WTC11 (cell line): ENCODE results near the gene MAGEB2. TPM values are rescaled to one million over a fixed set of nuclear protein-coding genes. Genes with fewer than 3 reads are reported as not detected.

Experiments
- ATAC-seq: fragments of 200-7000 bp; cut with Tn5 transposase; 2 replicates; pipeline ENCODE4 v1.10.0; 2021; ENCODE audit warnings: mild to moderate bottlenecking, moderate library complexity
- CTCF ChIA-PET: fragments of 300-600 bp; sonication (Branson Sonifier 250); formaldehyde crosslinking; loops from one replicate; lab custom pipeline; 2021; ENCODE audit warnings: antibody characterized with exemption; lab: Charles Lee
- POLR2A ChIA-PET: fragments of 350-600 bp; sonication (Branson Sonifier 250); formaldehyde crosslinking; loops from one replicate; lab custom pipeline; 2021; ENCODE audit warnings: antibody characterized with exemption; lab: Charles Lee
- DNase-seq: peaks from one replicate; pipeline ENCODE4 v3.0.0; 2021; ENCODE audit warnings: low spot score
- H3K27ac Mint-ChIP-seq: 2 replicates; pipeline ENCODE4 v1.8.0; 2021; ENCODE audit warnings: mixed read lengths
- H3K27me3 Mint-ChIP-seq: 2 replicates; pipeline ENCODE4 v1.8.0; 2021; ENCODE audit warnings: low read depth, mild to moderate bottlenecking, moderate library complexity, mixed read lengths
- H3K36me3 Mint-ChIP-seq: 2 replicates; pipeline ENCODE4 v1.8.0; 2021; ENCODE audit warnings: mixed read lengths
- H3K4me1 Mint-ChIP-seq: 2 replicates; pipeline ENCODE4 v1.8.0; 2022; ENCODE audit warnings: mixed read lengths
- H3K4me3 Mint-ChIP-seq: 2 replicates; pipeline ENCODE4 v1.8.0; 2021; ENCODE audit warnings: mild to moderate bottlenecking, moderate library complexity, mixed read lengths
- H3K9me3 Mint-ChIP-seq: 2 replicates; pipeline ENCODE4 v1.8.0; 2021; ENCODE audit warnings: mixed read lengths
- ATF2 ChIP-seq: sonication (generic); formaldehyde crosslinking; IDR thresholded peaks from 2 replicates; pipeline ENCODE4 v1.8.1; 2022; ENCODE audit warnings: low read depth, missing genetic modification reagents, borderline replicate concordance
- EMX1 ChIP-seq: fragments of 250-450 bp; sonication (Bioruptor Pico); IDR thresholded peaks from 2 replicates; pipeline ENCODE4 v1.8.0; 2021; ENCODE audit warnings: mild to moderate bottlenecking
- HMGXB4 ChIP-seq: sonication (generic); formaldehyde crosslinking; IDR thresholded peaks from 2 replicates; pipeline ENCODE4 v1.8.1; 2023; ENCODE audit warnings: mild to moderate bottlenecking, moderate library complexity, missing genetic modification reagents
- JUN ChIP-seq: sonication (generic); formaldehyde crosslinking; IDR thresholded peaks from 2 replicates; pipeline ENCODE4 v1.8.0; 2023; ENCODE audit warnings: mild to moderate bottlenecking, missing genetic modification reagents
- NFYB ChIP-seq: sonication (generic); formaldehyde crosslinking; conservative IDR thresholded peaks from 2 replicates; pipeline ENCODE4 v1.8.0; 2022; ENCODE audit warnings: low read depth, missing genetic modification reagents
- NR3C1 ChIP-seq: sonication (generic); formaldehyde crosslinking; conservative IDR thresholded peaks from 2 replicates; pipeline ENCODE4 v1.8.1; 2023; ENCODE audit warnings: low read depth, mild to moderate bottlenecking, missing genetic modification reagents
- RELA ChIP-seq: sonication (generic); formaldehyde crosslinking; IDR thresholded peaks from 2 replicates; pipeline ENCODE4 v1.8.1; 2022; ENCODE audit warnings: missing genetic modification reagents, mild to moderate bottlenecking, borderline replicate concordance
- RORB ChIP-seq: fragments of 250-450 bp; sonication (Bioruptor Pico); IDR thresholded peaks from 2 replicates; pipeline ENCODE4 v1.9.0; 2021; ENCODE audit warnings: mild to moderate bottlenecking
- SOX15 ChIP-seq: fragments of 250-450 bp; sonication (Bioruptor Pico); IDR thresholded peaks from 2 replicates; pipeline ENCODE4 v1.9.0; 2021; ENCODE audit warnings: mild to moderate bottlenecking
- SP1 ChIP-seq: sonication (generic); formaldehyde crosslinking; conservative IDR thresholded peaks from 2 replicates; pipeline ENCODE4 v1.8.1; 2022; ENCODE audit warnings: missing genetic modification reagents
- STAT6 ChIP-seq: sonication (generic); formaldehyde crosslinking; conservative IDR thresholded peaks from 2 replicates; pipeline ENCODE4 v1.8.1; 2023; ENCODE audit warnings: mild to moderate bottlenecking, low read depth, missing genetic modification reagents, moderate library complexity
- TCF7 ChIP-seq: sonication (generic); formaldehyde crosslinking; IDR thresholded peaks from 2 replicates; pipeline ENCODE4 v1.8.0; 2022; ENCODE audit warnings: mild to moderate bottlenecking, low read depth, missing genetic modification reagents, moderate library complexity
- ZMAT4 ChIP-seq: fragments of 250-450 bp; sonication (Bioruptor Pico); IDR thresholded peaks from 2 replicates; pipeline ENCODE4 v1.9.0; 2021; ENCODE audit warnings: mild to moderate bottlenecking
- ZNF317 ChIP-seq: sonication (generic); formaldehyde crosslinking; IDR thresholded peaks from 2 replicates; pipeline ENCODE4 v1.8.1; 2023; ENCODE audit warnings: low read depth, mild to moderate bottlenecking, moderate library complexity, missing genetic modification reagents, borderline replicate concordance
- total RNA-seq: library from RNA; stranded (reverse); gene quantifications from 3 replicates; pipeline ENCODE4 v1.2.3, GENCODE V29; 2021
- TF ChIP-seq, protein P1 (sequence below): fragments of 250-450 bp; sonication (Bioruptor Pico); conservative IDR thresholded peaks from 2 replicates; pipeline ENCODE4 v1.9.0; 2021; ENCODE audit warnings: mild to moderate bottlenecking
- TF ChIP-seq, protein P2 (sequence below): fragments of 200-600 bp; IDR thresholded peaks from 2 replicates; pipeline ENCODE4 v1.8.0; 2022; ENCODE audit warnings: antibody characterized with exemption
- TF ChIP-seq, protein P3 (sequence below): sonication (generic); formaldehyde crosslinking; conservative IDR thresholded peaks from 2 replicates; pipeline ENCODE4 v1.8.1; 2022; ENCODE audit warnings: mild to moderate bottlenecking, missing genetic modification reagents
- TF ChIP-seq, protein P4 (sequence below): fragments of 250-450 bp; sonication (Bioruptor Pico); IDR thresholded peaks from 2 replicates; pipeline ENCODE4 v2.1.2; 2022; ENCODE audit warnings: mild to moderate bottlenecking, moderate library complexity

Gene MAGEB2
- total RNA-seq, 1 experiment from 2014 or later, result 0.35 TPM

DNA sequence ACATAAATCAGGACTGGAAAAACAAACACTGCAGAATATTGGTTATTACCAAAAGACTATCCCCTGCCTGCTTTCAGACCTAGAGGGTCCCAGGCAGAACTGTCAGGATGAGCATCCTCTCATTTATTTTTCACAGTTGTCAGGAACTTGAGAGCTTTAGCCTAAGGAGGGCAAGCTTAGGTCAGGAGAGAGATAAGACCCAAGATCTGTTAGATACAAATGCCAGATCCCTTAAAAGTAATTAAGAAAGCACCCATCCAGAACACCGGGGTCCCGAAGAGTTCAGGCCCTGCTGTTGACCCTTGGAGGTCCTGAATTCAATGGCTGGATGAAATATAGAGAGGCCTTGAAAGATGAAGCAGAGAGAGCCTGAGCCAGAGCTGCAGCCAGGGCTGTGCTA is 9.2 kb downstream of the MAGEB2 start:
- CTCF ChIA-PET, result no interaction called here
- H3K4me1 Mint-ChIP-seq, result peaks cover 29% of the 10 kb centered on the region
- no peaks in the 10 kb centered on the region for H3K9me3 Mint-ChIP-seq
- no peak overlapping the region for H3K4me3 Mint-ChIP-seq
- POLR2A ChIA-PET, result no interaction called here
- ATAC-seq (no peak), DNase-seq (no peak)
- no peaks in the 10 kb centered on the region for H3K36me3 Mint-ChIP-seq
- H3K27me3 Mint-ChIP-seq, result no peaks in the 10 kb centered on the region; the same call in 1 of the 2 replicates
- H3K27ac Mint-ChIP-seq, result no peak overlapping the region
- no peak for TF ChIP-seq ATF2
- TF ChIP-seq, protein P1, sequence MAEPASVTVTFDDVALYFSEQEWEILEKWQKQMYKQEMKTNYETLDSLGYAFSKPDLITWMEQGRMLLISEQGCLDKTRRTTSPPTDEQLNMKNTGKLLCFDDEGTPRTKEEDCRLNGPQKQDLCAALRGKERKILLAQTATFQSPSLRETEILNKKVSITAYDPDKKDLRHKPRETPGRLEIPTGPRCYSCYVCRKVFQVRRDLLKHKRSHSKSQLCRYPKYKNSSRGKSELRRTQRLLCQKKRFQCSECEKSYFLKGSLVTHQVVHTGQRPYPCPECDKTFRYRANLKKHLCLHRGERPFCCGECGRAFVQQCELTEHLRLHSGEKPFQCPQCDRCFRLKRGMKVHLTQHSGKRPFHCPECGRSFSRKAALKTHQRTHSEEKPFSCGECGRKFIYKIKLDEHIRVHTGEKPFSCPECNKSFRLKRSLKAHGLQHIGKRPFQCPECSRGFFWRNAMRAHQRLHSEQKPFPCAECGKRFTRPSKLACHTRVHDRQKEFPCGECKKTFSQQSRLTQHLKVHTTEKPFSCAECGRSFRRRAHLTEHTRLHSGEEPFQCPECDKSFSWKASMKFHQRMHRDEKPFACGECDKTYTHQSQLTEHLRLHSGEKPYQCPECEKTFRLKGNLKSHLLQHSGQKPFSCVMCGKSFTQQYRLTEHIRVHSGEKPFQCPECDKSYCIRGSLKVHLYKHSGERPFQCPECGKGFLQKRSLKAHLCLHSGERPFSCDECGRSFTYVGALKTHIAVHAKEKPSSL (CRISPR knock-in tag), result no peak
- TF ChIP-seq RELA (CRISPR knock-in tag), result no peak
- TF ChIP-seq, protein P2, sequence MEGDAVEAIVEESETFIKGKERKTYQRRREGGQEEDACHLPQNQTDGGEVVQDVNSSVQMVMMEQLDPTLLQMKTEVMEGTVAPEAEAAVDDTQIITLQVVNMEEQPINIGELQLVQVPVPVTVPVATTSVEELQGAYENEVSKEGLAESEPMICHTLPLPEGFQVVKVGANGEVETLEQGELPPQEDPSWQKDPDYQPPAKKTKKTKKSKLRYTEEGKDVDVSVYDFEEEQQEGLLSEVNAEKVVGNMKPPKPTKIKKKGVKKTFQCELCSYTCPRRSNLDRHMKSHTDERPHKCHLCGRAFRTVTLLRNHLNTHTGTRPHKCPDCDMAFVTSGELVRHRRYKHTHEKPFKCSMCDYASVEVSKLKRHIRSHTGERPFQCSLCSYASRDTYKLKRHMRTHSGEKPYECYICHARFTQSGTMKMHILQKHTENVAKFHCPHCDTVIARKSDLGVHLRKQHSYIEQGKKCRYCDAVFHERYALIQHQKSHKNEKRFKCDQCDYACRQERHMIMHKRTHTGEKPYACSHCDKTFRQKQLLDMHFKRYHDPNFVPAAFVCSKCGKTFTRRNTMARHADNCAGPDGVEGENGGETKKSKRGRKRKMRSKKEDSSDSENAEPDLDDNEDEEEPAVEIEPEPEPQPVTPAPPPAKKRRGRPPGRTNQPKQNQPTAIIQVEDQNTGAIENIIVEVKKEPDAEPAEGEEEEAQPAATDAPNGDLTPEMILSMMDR, result no peak
- TF ChIP-seq, protein P3, sequence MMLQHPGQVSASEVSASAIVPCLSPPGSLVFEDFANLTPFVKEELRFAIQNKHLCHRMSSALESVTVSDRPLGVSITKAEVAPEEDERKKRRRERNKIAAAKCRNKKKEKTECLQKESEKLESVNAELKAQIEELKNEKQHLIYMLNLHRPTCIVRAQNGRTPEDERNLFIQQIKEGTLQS (CRISPR knock-in tag), result no peak
- no peak for TF ChIP-seq HMGXB4 (CRISPR knock-in tag)
- TF ChIP-seq TCF7, result no peak
- no peak for TF ChIP-seq SOX15 (CRISPR knock-in tag)
- no peak for TF ChIP-seq ZMAT4
- TF ChIP-seq SP1 (CRISPR knock-in tag), result no peak
- TF ChIP-seq RORB (CRISPR knock-in tag), result no peak
- TF ChIP-seq JUN, result no peak
- TF ChIP-seq STAT6 (CRISPR knock-in tag), result no peak

DNA sequence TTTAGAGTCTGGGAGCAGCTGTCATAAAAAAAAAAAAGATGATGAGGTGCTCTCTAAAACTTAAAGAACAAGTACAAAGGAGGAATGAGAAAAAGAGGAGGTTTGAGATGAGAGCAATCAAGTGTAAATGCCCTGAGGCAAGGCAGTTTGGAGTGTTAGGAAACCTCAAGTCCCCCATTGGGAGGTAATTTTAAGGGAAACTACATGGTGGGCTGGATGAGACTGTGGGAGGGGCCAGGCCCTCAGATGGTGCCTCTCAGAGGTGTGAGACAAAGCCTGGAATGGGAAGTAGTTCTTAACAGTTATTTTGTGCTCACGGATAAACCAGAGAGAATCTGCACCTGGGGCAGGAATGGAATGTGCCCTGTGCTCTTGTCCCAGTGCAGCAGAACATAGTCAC is 13.2 kb downstream of the MAGEB2 start:
- Mint-ChIP-seq H3K27ac (peak overlapping the region; percentile 60; the same call in 1 of the 2 replicates), H3K36me3 (no peaks in the 10 kb centered on the region), H3K4me1 (peaks cover 24% of the 10 kb centered on the region), H3K4me3 (no peak overlapping the region), H3K27me3 (no peaks in the 10 kb centered on the region; the same call in 1 of the 2 replicates), H3K9me3 (no peaks in the 10 kb centered on the region)
- TF ChIP-seq ZNF317 (CRISPR knock-in tag) (no peak), EMX1 (CRISPR knock-in tag) (no peak), NR3C1 (CRISPR knock-in tag) (no peak), NFYB (CRISPR knock-in tag) (no peak), RORB (CRISPR knock-in tag) (no peak)
- TF ChIP-seq, protein P4, sequence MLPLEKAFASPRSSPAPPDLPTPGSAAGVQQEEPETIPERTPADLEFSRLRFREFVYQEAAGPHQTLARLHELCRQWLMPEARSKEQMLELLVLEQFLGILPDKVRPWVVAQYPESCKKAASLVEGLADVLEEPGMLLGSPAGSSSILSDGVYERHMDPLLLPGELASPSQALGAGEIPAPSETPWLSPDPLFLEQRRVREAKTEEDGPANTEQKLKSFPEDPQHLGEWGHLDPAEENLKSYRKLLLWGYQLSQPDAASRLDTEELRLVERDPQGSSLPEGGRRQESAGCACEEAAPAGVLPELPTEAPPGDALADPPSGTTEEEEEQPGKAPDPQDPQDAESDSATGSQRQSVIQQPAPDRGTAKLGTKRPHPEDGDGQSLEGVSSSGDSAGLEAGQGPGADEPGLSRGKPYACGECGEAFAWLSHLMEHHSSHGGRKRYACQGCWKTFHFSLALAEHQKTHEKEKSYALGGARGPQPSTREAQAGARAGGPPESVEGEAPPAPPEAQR (CRISPR knock-in tag), result no peak
- ChIA-PET CTCF (no interaction called here), POLR2A (no interaction called here)
- DNase-seq (peak; percentile 39), ATAC-seq (peak; percentile 92)
